T-helper 9 cell (primary cell): ENCODE measurements around the gene DNM3.
A peak's percentile ranks its signal among the peaks of the same experiment; 100 is the strongest.

Experiments
- DNase-seq: peaks from one replicate; pipeline ENCODE4 v3.0.0-alpha.2; 2020

DNM3 gene

DNA sequence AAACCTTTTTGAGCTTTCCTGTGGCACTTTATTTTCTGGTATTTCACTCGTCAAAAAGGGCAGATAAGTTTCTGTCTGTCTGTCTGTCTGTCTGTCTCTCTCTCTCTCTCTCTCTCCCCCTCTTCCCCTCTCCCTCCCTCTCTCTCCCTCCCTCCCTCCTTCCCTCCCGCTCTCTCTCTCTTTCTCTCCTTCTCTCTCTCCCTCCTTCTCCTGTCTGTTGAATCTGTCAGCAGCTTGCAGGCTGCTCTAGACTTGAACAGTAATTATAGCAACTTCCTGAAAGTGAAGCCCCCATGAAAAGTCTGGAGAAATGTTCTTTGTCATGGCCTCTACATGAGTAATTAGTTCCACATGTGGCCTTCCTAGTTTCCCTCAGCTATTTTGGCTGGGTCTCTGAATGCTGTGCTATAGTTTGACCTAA lies 303.9 kb downstream of the DNM3 start:
- no peak for DNase-seq

GRCh38 chr1:172145656-172146055 lies 304.4 kb downstream of the DNM3 start:
- DNase-seq = no peak

GRCh38 chr1:172146141-172146850 lies 305.0 kb downstream of the DNM3 start:
- no peak for DNase-seq

GRCh38 chr1:172147541-172147940 lies 306.2 kb downstream of the DNM3 start:
- no peak for DNase-seq

- DNase-seq = no peak
Observed at GRCh38 chr1:172148213-172148612, 306.9 kb downstream of the DNM3 start.

DNA sequence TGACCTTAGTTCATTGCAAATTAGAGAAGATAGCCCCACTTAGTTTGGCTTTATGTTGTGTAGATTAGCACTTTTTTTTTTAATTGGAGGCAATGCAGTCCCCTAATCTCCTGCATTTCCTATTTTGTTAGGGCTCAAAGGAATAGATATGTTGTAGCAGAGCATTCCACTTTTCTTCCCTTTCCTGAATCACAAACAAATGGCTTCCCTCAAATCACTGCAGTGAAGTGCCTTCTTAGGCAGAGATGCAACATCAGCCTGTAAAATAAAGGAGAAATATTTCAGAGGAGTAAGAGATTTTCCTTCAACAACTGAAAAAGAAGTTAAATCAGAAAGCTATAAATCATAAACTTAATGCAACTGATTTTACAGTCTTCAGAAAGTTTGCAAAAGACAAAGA lies 307.4 kb downstream of the DNM3 start:
- no peak for DNase-seq

GRCh38 chr1:172149346-172149745 lies 308.0 kb downstream of the DNM3 start:
- DNase-seq = no peak

GRCh38 chr1:172154551-172154950 lies 313.3 kb downstream of the DNM3 start:
- DNase-seq = no peak

DNA sequence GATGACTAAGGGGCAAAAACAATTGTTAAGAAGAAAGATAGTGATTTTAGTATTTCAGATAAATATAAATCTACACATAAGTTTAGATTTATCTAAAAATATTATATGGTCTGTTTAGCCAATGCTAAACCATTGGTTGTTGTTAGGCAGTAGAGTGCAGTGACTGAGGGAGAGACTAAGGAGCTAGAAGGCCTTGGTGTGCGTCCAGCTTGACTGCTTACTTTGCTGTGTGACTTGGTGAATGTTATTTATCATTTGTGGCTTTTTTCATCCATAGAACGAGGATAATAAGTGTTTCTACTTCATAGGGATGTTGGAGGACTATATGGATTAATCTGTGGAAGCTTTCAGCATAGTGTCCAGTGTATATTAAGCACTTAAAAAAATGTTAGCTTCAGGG lies 314.5 kb downstream of the DNM3 start:
- DNase-seq = no peak

GRCh38 chr1:172162236-172162635 lies 320.9 kb downstream of the DNM3 start:
- DNase-seq = no peak

DNA sequence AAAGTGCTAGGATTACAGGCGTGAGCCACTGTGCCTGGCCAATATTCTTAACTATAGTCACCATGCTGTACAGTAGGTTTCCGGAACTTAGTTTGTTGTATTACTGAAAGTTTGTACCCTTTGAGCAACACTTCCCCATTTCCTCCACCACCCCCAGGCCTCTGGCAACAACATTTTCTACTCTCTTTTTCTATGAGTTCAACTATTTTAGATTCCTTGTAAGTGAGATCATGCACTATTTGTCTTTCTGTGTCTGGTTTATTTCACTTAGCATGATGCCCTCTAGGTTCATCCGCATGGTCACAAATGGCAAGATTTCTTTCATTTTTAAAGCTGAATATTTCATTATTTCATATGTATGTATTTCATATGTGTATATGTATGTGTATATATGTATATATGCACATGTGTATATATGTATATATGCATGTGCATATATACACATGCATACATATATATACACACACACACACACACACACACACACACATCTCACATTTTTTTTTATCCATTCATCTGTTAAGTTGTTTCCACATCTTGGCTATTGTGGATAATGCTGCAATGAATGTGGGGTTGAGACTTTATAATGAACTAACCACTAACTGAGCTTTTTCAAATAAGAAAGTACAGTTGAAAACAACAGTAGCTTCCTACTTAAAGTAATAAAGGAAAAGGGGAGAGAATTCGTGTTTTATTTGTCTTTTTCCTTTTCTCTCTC lies 322.4 kb downstream of the DNM3 start:
- no peak for DNase-seq

DNA sequence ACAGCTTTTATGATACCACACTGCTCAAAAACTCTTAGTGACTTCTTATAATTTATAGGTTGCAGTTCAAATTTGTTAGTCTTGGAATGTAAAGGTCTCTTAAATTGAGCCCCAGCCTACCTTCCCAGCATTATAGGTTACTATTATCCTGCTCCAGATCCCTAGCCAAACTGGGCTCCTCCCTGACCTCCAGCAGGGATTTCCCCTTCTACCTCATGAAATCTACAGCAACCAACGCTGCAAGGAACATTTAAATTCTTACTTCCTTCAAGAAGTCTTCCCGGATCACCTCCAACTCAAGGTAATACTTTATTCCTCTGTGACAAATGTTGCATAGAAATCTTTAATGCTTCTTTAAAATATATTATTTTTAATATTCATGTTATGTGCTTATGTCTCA lies 324.1 kb downstream of the DNM3 start:
- DNase-seq = no peak

DNA sequence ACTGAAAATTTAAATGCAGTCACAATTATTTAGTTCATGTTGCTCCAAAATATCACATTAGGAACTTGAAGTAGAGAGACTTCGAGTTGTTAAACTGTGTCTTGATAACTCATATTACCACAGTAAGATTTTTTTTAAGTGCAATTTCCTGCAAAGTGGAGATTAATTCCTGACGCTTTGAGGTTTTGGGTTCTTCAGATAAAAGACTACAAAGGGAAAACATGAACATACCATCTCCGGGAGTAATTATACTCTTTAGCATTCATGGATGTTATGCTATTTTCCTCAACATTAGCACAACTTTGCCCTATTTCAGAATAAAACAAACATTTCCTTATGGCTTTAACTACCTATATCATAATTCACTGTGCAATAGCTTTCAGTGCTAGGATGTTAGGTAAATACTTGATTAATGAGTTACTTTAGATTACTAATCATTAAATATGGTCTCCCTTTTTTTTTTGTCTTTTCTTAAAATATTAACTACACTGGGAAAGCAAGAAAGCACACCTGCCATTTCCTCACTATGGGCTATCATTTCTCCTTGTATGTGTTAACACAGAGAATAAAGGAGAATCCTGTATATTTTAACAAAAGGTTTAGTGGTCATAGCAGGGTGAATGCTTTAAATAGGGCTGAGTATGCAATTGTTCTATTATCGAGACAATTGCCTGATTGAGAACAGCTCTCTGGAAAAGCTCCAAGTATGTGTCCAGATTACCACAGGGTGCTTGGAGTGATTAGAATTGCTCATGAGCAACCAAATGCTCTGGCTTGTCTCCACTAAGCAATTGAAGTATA lies 326.7 kb downstream of the DNM3 start:
- no peak for DNase-seq

GRCh38 chr1:172168597-172168872 lies 327.2 kb downstream of the DNM3 start:
- no peak for DNase-seq

DNA sequence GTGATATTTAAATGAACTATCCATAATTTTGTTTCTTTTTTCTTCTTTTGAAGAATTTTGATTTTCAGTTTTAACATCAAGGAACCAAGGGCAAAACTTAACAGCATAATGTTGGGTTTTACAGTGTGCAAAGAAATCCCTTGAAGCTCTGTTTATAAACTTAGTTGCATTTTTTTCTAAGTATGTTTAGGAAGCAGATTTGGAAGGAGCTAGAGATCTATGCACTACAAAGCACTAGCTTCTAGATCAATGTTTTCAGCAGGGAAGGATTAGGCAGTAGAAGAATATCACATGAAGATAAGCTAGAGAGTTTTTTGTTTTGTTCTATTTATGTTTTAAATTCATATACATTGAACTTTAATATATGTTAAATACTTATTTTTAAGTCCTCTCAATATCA lies 328.5 kb downstream of the DNM3 start:
- DNase-seq = no peak

GRCh38 chr1:172172352-172172831 lies 331.1 kb downstream of the DNM3 start:
- no peak for DNase-seq

- DNase-seq = no peak
Observed at GRCh38 chr1:172176206-172176605, 334.9 kb downstream of the DNM3 start.

DNA sequence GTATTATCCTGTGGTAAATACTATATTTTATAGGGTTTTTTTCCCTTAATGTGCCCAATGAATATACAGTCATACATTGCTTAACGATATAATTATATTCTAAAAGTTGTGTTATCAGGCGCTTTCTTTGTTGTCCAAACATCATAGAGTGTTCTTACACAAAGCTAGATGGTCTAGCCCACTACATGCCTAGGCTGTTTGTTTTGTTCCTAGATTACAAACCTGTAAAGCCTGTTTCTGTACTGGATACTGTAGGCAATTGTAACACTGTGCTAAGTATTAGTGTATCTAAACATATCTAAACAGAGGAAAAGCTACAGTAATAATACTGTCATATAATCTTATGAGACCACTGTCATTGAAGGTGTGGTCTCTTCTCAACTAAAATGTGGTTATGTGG lies 336.6 kb downstream of the DNM3 start:
- DNase-seq = no peak

DNA sequence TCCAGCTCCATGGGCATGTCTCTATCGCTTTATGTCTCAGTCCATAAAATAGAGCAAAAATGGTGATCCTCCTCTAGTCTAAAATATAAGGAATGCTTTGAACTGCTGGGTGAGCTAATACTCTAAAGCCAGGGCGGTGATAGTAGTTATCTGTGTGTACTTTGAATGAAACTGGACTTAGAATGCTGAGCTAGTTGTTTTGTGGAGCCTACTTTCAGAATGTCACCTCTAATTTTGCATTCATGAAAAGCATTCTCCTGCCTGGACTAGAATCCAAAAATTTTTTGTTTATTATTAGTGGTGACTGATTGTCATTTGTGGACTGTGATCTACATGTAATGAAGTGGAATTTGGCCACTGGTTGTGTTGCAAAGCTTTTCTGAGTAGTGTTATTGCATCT lies 337.6 kb downstream of the DNM3 start:
- no peak for DNase-seq

- DNase-seq = no peak
Observed at GRCh38 chr1:172179918-172180317, 338.6 kb downstream of the DNM3 start.

DNA sequence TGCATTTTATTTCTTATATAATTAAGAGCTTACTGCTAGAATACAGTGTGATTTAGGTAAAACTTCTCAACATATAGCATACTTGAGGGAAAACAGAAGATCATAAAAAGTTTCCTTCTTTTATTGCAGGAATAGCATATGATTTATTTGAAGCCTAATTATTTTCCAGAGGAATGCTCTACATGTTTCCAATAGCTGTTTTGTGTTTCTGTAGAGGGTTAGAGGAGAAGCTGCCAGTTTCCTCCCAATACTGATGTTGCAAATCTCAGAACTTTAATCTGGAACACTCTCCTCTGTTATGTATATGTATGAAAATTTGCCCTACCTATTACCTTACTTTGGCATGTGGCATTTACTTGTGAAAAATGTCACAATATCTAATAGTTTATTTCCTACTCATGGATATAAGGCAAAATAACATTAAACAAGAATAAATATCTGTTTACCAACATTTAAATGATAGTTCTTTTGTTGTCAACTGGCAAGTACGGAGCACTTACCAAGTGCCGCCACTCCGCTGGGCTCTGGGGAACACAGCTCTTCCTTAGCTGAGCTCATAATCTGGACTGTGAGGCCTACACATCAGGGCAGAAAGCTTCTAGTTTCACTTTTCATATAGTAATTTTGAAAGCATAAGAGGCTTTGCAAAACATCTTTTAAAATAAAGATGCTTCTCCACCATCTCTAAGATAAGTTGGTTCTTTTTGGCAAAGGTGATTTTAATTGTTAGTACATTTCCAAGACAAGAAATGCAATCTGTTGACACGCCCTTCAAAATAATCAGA lies 339.4 kb downstream of the DNM3 start:
- DNase-seq = peak; percentile 6

GRCh38 chr1:172184506-172185191 lies 343.4 kb downstream of the DNM3 start:
- DNase-seq = no peak
